K562 (cell line): ENCODE data around the gene NF1. TPM values are rescaled to one million over a fixed set of nuclear protein-coding genes. Genes with fewer than 3 reads are reported as not detected.
A peak's percentile ranks its signal among the peaks of the same experiment; 100 is the strongest.
"Not testable (repeated sequence)": the region's sequence is repeated elsewhere in the genome, so short reads cannot be mapped to it uniquely, and the experiment has no call there.

ENCODE experiments used
- ATAC-seq: fragments of 200-7000 bp; cut with Tn5 transposase; 3 replicates; pipeline ENCODE4 v1.9.1; 2020; ENCODE audit warnings: moderate library complexity
- BruUV-seq: library from RNA; stranded (reverse); fragments of 400-500 nt; replicated peaks from 2 replicates; lab custom pipeline; 2021; lab: Mats Ljungman, UMichigan
- CTCF ChIA-PET: fragments of 300-600 bp; formaldehyde crosslinking; extraction: SDS; loops from one replicate; lab custom pipeline; 2021; ENCODE audit warnings: low intra/inter-chr PET ratio; lab: Yijun Ruan, JAX
- POLR2A ChIA-PET: fragments of 300-600, 350-650 bp; sonication (Branson Sonifier 250); formaldehyde crosslinking; extraction: SDS; loops from one replicate; lab custom pipeline; 2021; ENCODE audit warnings: antibody characterized with exemption, inconsistent platforms; lab: Yijun Ruan, JAX
- DNase-seq, 4 experiments: peaks; one replicate each; pipeline versions ENCODE4 v3.0.0 to v3.0.0-alpha.2; 2011 to 2018; ENCODE audit warnings: low spot score in 3 of 4, mixed read lengths in 3 of 4; ENCODE audit errors: extremely low read depth in 1 of 4
- FAIRE-seq: peaks from 2 replicates; lab custom pipeline; 2011; peaks lifted over from hg19 to GRCh38; lab: Jason Lieb, UNC
- H2AFZ ChIP-seq: 2 replicates; pipeline ENCODE4 v1.6.0; 2011; ENCODE audit warnings: low read depth, low read length, control low read depth, inconsistent platforms
- H3K27ac ChIP-seq: fragments of 200-600 bp; 3 replicates; pipeline ENCODE4 v1.8.0; 2011; ENCODE audit warnings: low read depth, mild to moderate bottlenecking, control low read depth, inconsistent platforms, low read length, moderate library complexity, mixed read lengths; ENCODE audit errors: extremely low read depth
- H3K27me3 ChIP-seq, 2 experiments: fragments of 300-600 bp in 1 of 2; 2 replicates in 1 of 2; 3 replicates in 1 of 2; pipeline versions ENCODE4 v1.6.0 to v1.8.0; 2011; ENCODE audit warnings: inconsistent platforms in 2 of 2, low read length in 2 of 2, mild to moderate bottlenecking in 1 of 2, mixed read lengths in 1 of 2, moderate library complexity in 1 of 2; ENCODE audit not compliant: control insufficient read depth in 2 of 2, insufficient read depth in 2 of 2
- H3K36me3 ChIP-seq: fragments of 300-600 bp; 3 replicates; pipeline ENCODE4 v1.8.0; 2011; ENCODE audit warnings: mild to moderate bottlenecking, low read length, inconsistent platforms; ENCODE audit not compliant: control insufficient read depth, insufficient read depth
- H3K4me1 ChIP-seq, 2 experiments: fragments of 200-600 bp in 1 of 2; replicated peaks in 1 of 2; 2 replicates in 1 of 2; 3 replicates in 1 of 2; pipeline versions ENCODE4 v1.5.1 to v1.8.0; 2011; ENCODE audit warnings: inconsistent platforms in 2 of 2, low read length in 2 of 2, mild to moderate bottlenecking in 1 of 2, mixed read lengths in 1 of 2, moderate library complexity in 1 of 2; ENCODE audit not compliant: control insufficient read depth in 2 of 2, insufficient read depth in 2 of 2
- H3K4me2 ChIP-seq: 2 replicates; pipeline ENCODE4 v1.6.1; 2011; ENCODE audit warnings: low read length, control low read depth, inconsistent platforms, mixed read lengths; ENCODE audit not compliant: insufficient read depth
- H3K4me3 ChIP-seq: fragments of 200-600 bp; sonication (generic), shearing (Covaris generic); 2 replicates; pipeline ENCODE4 v1.5.1; 2016; ENCODE audit warnings: control low read depth, inconsistent platforms
- H3K79me2 ChIP-seq: fragments of 200-600 bp; 3 replicates; pipeline ENCODE4 v1.8.0; 2011; ENCODE audit warnings: low read length, inconsistent platforms; ENCODE audit not compliant: control insufficient read depth, insufficient read depth
- H3K9ac ChIP-seq, 2 experiments: 2 replicates each; pipeline versions ENCODE4 v1.6.0 to v1.6.1; 2011; ENCODE audit warnings: low read depth in 2 of 2, low read length in 2 of 2, control low read depth in 1 of 2, inconsistent platforms in 1 of 2, mild to moderate bottlenecking in 1 of 2, mixed read lengths in 1 of 2; ENCODE audit not compliant: insufficient read depth in 1 of 2
- H3K9me1 ChIP-seq: one replicate; pipeline ENCODE4 v1.6.0; 2011; ENCODE audit warnings: inconsistent platforms, mild to moderate bottlenecking, low read length, moderate library complexity; ENCODE audit not compliant: control insufficient read depth, insufficient read depth
- H3K9me3 ChIP-seq: replicated peaks from 2 replicates; pipeline ENCODE4 v1.5.1; 2011; ENCODE audit warnings: low read depth, low read length, inconsistent platforms; ENCODE audit not compliant: control insufficient read depth, insufficient read depth
- H4K20me1 ChIP-seq: replicated peaks from 2 replicates; pipeline ENCODE4 v1.6.1; 2011; ENCODE audit warnings: low read length, inconsistent platforms, mixed read lengths; ENCODE audit not compliant: control insufficient read depth, insufficient read depth
- BCL6 ChIP-seq: fragments of 250-450 bp; sonication (Bioruptor Pico); IDR thresholded peaks from 2 replicates; pipeline ENCODE4 v1.4.0; 2020
- BCOR ChIP-seq: fragments of 450-650 bp; IDR thresholded peaks from 2 replicates; pipeline ENCODE4 v1.6.1; 2016
- CBX3 ChIP-seq, 2 experiments: IDR thresholded peaks; 1 replicate in 1 of 2; 2 replicates in 1 of 2; pipeline ENCODE4 v1.6.1; 2012; ENCODE audit warnings: inconsistent platforms in 2 of 2, low read length in 2 of 2, borderline replicate concordance in 1 of 2, control low read depth in 1 of 2
- HDAC3 ChIP-seq: fragments of 450-650 bp; IDR thresholded peaks from 2 replicates; pipeline ENCODE4 v1.6.1; 2018; ENCODE audit warnings: borderline replicate concordance, mild to moderate bottlenecking, moderate library complexity; ENCODE audit not compliant: partially characterized antibody
- MEIS2 ChIP-seq: fragments of 450-650 bp; IDR thresholded peaks from 2 replicates; pipeline ENCODE4 v1.6.1; 2014; ENCODE audit warnings: mild to moderate bottlenecking; ENCODE audit not compliant: partially characterized antibody
- NFE2 ChIP-seq: IDR thresholded peaks from 2 replicates; pipeline ENCODE4 v1.6.1; 2014; ENCODE audit warnings: antibody characterized with exemption, low read depth
- PTRF ChIP-seq: fragments of 450-650 bp; IDR thresholded peaks from 2 replicates; pipeline ENCODE4 v1.6.1; 2016; ENCODE audit warnings: mild to moderate bottlenecking, missing genetic modification characterization, missing compliant biosample characterization
- ZKSCAN8 ChIP-seq: fragments of 200-800 bp; sonication (Bioruptor generic); IDR thresholded peaks from 2 replicates; pipeline ENCODE4 v1.6.1; 2016; ENCODE audit warnings: missing genetic modification characterization, missing compliant biosample characterization
- ZNF316 ChIP-seq: fragments of 450-650 bp; IDR thresholded peaks from 2 replicates; pipeline ENCODE4 v1.6.1; 2016
- WGBS: fragments of 100-300 bp; shearing (Covaris generic); methylation state at CpG from one replicate; pipeline ENCODE4 v1.1.6; 2016; ENCODE audit warnings: low coverage, mixed read lengths; ENCODE audit not compliant: insufficient coverage; ENCODE audit errors: missing lambda C conversion rate; 5-methylcytosine and 5-hydroxymethylcytosine counted together
- in situ Hi-C: fragments of 300-500 bp; cut with MboI; formaldehyde crosslinking; loops from 4 replicates; pipeline ENCODE4 v1.15.0; 2018; ENCODE audit warnings: inconsistent platforms, mixed read lengths
- intact Hi-C: fragments of 100-400 bp; cut with micrococcal nuclease; formaldehyde crosslinking; loops from 2 replicates; pipeline ENCODE4 v1.14.2; 2022
- polyA plus RNA-seq, 8 experiments: library from polyadenylated mRNA; depleted of rRNA in 4 of 8; stranded (reverse) in 5 of 8; unstranded in 3 of 8; fragments of >200 nt; fragmentation: Nextera tagmentation in 2 of 8; fragmentation: Illumina TruSeq in 1 of 8; extraction: Ambion mirVana in 2 of 8; extraction: Trizol in 1 of 8; gene quantifications; 2 replicates each; pipeline versions ENCODE4 v1.2.1 to v1.2.3, GENCODE V29; 2011 to 2014; ENCODE audit warnings: inconsistent platforms in 1 of 8, missing spikeins in 1 of 8
- total RNA-seq, 7 experiments: library from RNA; depleted of rRNA in 6 of 7; stranded (reverse); fragments of >200 nt in 6 of 7; fragmentation: Illumina TruSeq in 2 of 7; extraction: Trizol in 2 of 7; gene quantifications; 2 replicates each; pipeline versions ENCODE4 v1.2.1 to v1.2.3, GENCODE V29; 2011 to 2021; ENCODE audit warnings: low replicate concordance in 1 of 7
- TF ChIP-seq, protein P1 (sequence below), 2 experiments: fragments of 450-650 bp in 1 of 2; IDR thresholded peaks; 2 replicates each; pipeline ENCODE4 v1.6.1; 2011 to 2017; ENCODE audit warnings: low read depth in 2 of 2, antibody characterized with exemption in 1 of 2, borderline replicate concordance in 1 of 2, low read length in 1 of 2, mild to moderate bottlenecking in 1 of 2, mixed read lengths in 1 of 2; ENCODE audit not compliant: control insufficient read depth in 1 of 2

Gene NF1
- total and polyA plus RNA-seq, 9 of the 15 experiments (the other 6 are each of a cell fraction or from before 2014, with no cell fraction given) = 3.4 to 41.9 (median 24.3) TPM

DNA sequence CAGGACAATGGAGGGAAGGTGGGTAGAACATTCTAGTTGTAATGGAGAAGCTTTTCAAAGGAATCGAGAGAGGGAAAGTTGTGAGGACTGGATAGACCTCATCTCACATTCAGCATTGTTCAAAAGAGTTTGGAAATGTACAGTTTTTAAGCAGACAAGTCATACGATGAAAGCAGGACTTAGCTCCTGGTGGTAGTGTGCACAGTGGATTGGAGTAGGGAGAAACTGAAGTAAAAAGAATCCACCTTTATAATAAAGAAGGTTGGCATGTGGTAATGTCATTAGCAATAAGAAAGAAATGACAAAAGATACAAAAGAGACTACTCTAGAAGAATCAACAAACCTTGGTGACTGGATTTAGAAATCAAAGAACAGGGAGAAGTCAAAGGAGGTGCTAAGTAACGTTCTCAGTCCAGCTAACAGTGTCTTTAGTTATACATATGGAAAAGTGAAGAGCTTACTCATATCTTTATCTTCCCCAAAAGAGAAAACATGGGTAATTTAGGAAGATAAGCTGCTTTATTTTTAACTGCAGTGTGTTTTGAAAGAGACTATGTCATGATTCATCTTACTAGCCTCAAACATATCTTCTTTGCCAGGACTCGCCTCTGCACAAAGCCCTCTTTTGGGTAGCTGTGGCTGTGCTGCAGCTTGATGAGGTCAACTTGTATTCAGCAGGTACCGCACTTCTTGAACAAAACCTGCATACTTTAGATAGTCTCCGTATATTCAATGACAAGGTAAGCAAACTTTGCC lies 245.3 kb downstream of the NF1 start (continued):
- TF ChIP-seq HDAC3 (peak; percentile 50), PTRF (tag) (no peak), ZNF316 (peak; percentile 16; the same call in 1 of the 2 replicates), CBX3 (IDR thresholded peaks at IDR 0.05; ENCODE audit: borderline replicate concordance in 1 of 2, low read length in 2 of 2) (peak in 1 of 2 experiments; percentile 19; a peak in 1 of 3 replicates), BCL6 (CRISPR knock-in tag) (no peak), BCOR (peak; percentile 25; the same call in 1 of the 2 replicates), ZKSCAN8 (CRISPR knock-in tag) (peak; percentile 97), MEIS2 (peak; percentile 49), NFE2 (peak; percentile 74)
- TF ChIP-seq, protein P1, sequence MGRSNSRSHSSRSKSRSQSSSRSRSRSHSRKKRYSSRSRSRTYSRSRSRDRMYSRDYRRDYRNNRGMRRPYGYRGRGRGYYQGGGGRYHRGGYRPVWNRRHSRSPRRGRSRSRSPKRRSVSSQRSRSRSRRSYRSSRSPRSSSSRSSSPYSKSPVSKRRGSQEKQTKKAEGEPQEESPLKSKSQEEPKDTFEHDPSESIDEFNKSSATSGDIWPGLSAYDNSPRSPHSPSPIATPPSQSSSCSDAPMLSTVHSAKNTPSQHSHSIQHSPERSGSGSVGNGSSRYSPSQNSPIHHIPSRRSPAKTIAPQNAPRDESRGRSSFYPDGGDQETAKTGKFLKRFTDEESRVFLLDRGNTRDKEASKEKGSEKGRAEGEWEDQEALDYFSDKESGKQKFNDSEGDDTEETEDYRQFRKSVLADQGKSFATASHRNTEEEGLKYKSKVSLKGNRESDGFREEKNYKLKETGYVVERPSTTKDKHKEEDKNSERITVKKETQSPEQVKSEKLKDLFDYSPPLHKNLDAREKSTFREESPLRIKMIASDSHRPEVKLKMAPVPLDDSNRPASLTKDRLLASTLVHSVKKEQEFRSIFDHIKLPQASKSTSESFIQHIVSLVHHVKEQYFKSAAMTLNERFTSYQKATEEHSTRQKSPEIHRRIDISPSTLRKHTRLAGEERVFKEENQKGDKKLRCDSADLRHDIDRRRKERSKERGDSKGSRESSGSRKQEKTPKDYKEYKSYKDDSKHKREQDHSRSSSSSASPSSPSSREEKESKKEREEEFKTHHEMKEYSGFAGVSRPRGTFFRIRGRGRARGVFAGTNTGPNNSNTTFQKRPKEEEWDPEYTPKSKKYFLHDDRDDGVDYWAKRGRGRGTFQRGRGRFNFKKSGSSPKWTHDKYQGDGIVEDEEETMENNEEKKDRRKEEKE (IDR thresholded peaks at IDR 0.05; ENCODE audit: borderline replicate concordance in 1 of 2, control insufficient read depth in 1 of 2, low read depth in 2 of 2, low read length in 1 of 2) = peak in 1 of 2 experiments; percentile 31; a peak in 1 of 4 replicates

DNA sequence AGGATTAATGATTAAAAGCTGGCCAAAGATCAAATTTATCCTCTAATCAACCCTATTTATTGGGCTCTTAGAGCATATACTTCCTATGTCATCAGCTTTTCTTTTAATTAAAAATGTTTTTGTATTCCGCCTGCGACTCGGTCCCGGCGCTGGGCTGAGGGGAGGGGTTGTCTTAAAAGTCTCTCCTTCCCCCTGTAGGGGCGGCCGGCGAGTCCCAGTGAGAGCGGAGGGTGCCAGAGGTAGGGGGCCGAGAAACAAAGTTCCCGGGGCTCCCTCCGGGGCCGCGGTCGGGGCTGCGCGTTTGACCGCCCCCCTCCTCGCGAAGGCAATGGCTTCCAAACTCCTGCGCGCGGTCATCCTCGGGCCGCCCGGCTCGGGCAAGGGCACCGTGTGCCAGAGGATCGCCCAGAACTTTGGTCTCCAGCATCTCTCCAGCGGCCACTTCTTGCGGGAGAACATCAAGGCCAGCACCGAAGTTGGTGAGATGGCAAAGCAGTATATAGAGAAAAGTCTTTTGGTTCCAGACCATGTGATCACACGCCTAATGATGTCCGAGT lies 250.5 kb downstream of the NF1 start:
- WGBS = 81% methylated on average over 7 of the region's 34 CpGs
- H3K4me1 ChIP-seq, H2AFZ ChIP-seq, H3K9me3 ChIP-seq, H3K9me1 ChIP-seq, H4K20me1 ChIP-seq, H3K4me2 ChIP-seq, H3K79me2 ChIP-seq, in situ Hi-C loops, H3K4me3 ChIP-seq, H3K27me3 ChIP-seq, POLR2A ChIA-PET, FAIRE-seq, H3K9ac ChIP-seq, H3K27ac ChIP-seq, DNase-seq, BruUV-seq, CTCF ChIA-PET: not testable (repeated sequence)
- ATAC-seq = peak; percentile 51; the same call in 2 of the 3 replicates
- peaks cover 39% of the 10 kb centered on the region; the same call in 1 of the 3 replicates for H3K36me3 ChIP-seq
- intact Hi-C loops = loop anchor here (10.0 kb wide), 1 partner anchor 520 kb away; the partner anchor contains the start of gene CRLF3
